ENCODE results near the gene PDCD10. TPM values are rescaled to one million over a fixed set of nuclear protein-coding genes. Genes with fewer than 3 reads are reported as not detected.

Gene PDCD10
- total RNA-seq, 1 donor from 2014 or later: 48.0 TPM

- no peak for TF ChIP-seq CTCF (IDR thresholded peaks at IDR 0.05; ENCODE audit: partially characterized antibody, unreplicated experiment)
- no peak overlapping the region for H3K4me3 Mint-ChIP-seq (ENCODE audit: unreplicated experiment)
- H3K9me3 Mint-ChIP-seq (ENCODE audit: unreplicated experiment): no peaks in the 10 kb centered on the region
- H3K27ac Mint-ChIP-seq (ENCODE audit: unreplicated experiment): no peak overlapping the region
- no peaks in the 10 kb centered on the region for H3K27me3 Mint-ChIP-seq (ENCODE audit: unreplicated experiment)
- H3K36me3 Mint-ChIP-seq (ENCODE audit: unreplicated experiment): peaks cover 3% of the 10 kb centered on the region
- no peaks in the 10 kb centered on the region for H3K4me1 Mint-ChIP-seq (ENCODE audit: low read depth, unreplicated experiment)
- DNase-seq: no peak
Measured at GRCh38 chr3:167644611-167645010, 90.1 kb downstream of the PDCD10 start.

Other genes starting within 250 kb of the PDCD10 start
- 0.76 TPM for gene WDR49, start 81.0 kb downstream of the PDCD10 start, total RNA-seq (ENCODE audit: unreplicated experiment)
- 66.2 TPM for gene SERPINI1, start 829 bp upstream of the PDCD10 start, total RNA-seq (ENCODE audit: unreplicated experiment)

Measured in glutamatergic neuron (in vitro differentiated cells).